GM19452 (cell line): ENCODE results near the gene TP53TG3B.
"Not testable (repeated sequence)": the region's sequence is repeated elsewhere in the genome, so short reads cannot be mapped to it uniquely, and the experiment has no call there.

ENCODE experiments used
- ATAC-seq: cut with Tn5 transposase; IDR thresholded peaks from one replicate; pipeline ENCODE4 v1.9.1; 2021; ENCODE audit not compliant: unreplicated experiment

TP53TG3B gene

GRCh38 chr16:33360541-33360940 is at the start of gene TP53TG3B:
TP53TG3B (plus strand) TSS chr16:33360841; CDS start chr16:33360909, 68 bp downstream.
- ATAC-seq = not testable (repeated sequence)

GRCh38 chr16:33336226-33337012 is 24.2 kb upstream of the TP53TG3B start:
- not testable (repeated sequence) for ATAC-seq

GRCh38 chr16:33337627-33338542 is 22.8 kb upstream of the TP53TG3B start:
- not testable (repeated sequence) for ATAC-seq

GRCh38 chr16:33338543-33338951 is 22.1 kb upstream of the TP53TG3B start:
- not testable (repeated sequence) for ATAC-seq

- ATAC-seq = not testable (repeated sequence)
Observed at GRCh38 chr16:33339093-33340061, 21.3 kb upstream of the TP53TG3B start.
